A673 (cell line): ENCODE data around the gene CAPN5. TPM values are rescaled to one million over a fixed set of nuclear protein-coding genes. Genes with fewer than 3 reads are reported as not detected.

Source experiments
- BruUV-seq: library from RNA; stranded (reverse); fragments of 400-500 nt; replicated peaks from 2 replicates; lab custom pipeline; 2021; lab: Mats Ljungman, UMichigan
- CTCF ChIA-PET: fragments of 300-600 bp; sonication (Branson Sonifier 250); formaldehyde crosslinking; loops from one replicate; lab custom pipeline; 2022; ENCODE audit warnings: antibody characterized with exemption; lab: Charles Lee
- POLR2A ChIA-PET: fragments of 300-600 bp; sonication (Branson Sonifier 250); formaldehyde crosslinking; loops from one replicate; lab custom pipeline; 2022; ENCODE audit warnings: antibody characterized with exemption; ENCODE audit not compliant: low non-redundant PET; lab: Charles Lee
- DNase-seq: peaks from one replicate; pipeline ENCODE4 v3.0.0-alpha.2; 2015; ENCODE audit warnings: low spot score
- H3K27ac ChIP-seq: fragments of 200-600 bp; sonication (generic); 2 replicates; pipeline ENCODE4 v1.5.1; 2016; ENCODE audit warnings: mixed run types, low read depth, mild to moderate bottlenecking, mixed read lengths, antibody characterized with exemption, low read length; ENCODE audit not compliant: poor library complexity, severe bottlenecking
- H3K27me3 ChIP-seq: fragments of 200-600 bp; sonication (generic); replicated peaks from 2 replicates; pipeline ENCODE4 v1.6.1; 2017; ENCODE audit warnings: mixed run types, low read depth, mild to moderate bottlenecking, mixed read lengths, antibody characterized with exemption, low read length; ENCODE audit not compliant: insufficient read depth, poor library complexity
- H3K36me3 ChIP-seq: fragments of 200-600 bp; sonication (generic); 2 replicates; pipeline ENCODE4 v1.6.1; 2016; ENCODE audit warnings: mixed run types, mild to moderate bottlenecking, mixed read lengths, antibody characterized with exemption, low read length; ENCODE audit not compliant: insufficient read depth, poor library complexity, severe bottlenecking
- H3K4me1 ChIP-seq: fragments of 200-600 bp; sonication (generic); 2 replicates; pipeline ENCODE4 v1.6.1; 2017; ENCODE audit warnings: mixed run types, mild to moderate bottlenecking, mixed read lengths, antibody characterized with exemption, low read length; ENCODE audit not compliant: insufficient read depth, poor library complexity, severe bottlenecking
- H3K4me3 ChIP-seq: fragments of 200-600 bp; sonication (generic); 2 replicates; pipeline ENCODE4 v1.5.1; 2016; ENCODE audit warnings: low read depth, mixed run types, mild to moderate bottlenecking, mixed read lengths, low read length; ENCODE audit not compliant: poor library complexity, severe bottlenecking
- H3K9me3 ChIP-seq: fragments of 200-600 bp; sonication (generic); 2 replicates; pipeline ENCODE4 v1.6.1; 2016; ENCODE audit warnings: mixed run types, low read depth, mild to moderate bottlenecking, mixed read lengths, antibody characterized with exemption, low read length; ENCODE audit not compliant: poor library complexity, severe bottlenecking
- EZH2 ChIP-seq: fragments of 200-600 bp; sonication (generic); IDR thresholded peaks from 2 replicates; pipeline ENCODE4 v1.6.1; 2017; ENCODE audit warnings: borderline replicate concordance, low read depth, mild to moderate bottlenecking, mixed read lengths, antibody characterized with exemption, low read length; ENCODE audit not compliant: poor library complexity, severe bottlenecking
- intact Hi-C: fragments of 100-400 bp; cut with micrococcal nuclease; formaldehyde crosslinking; loops from one replicate; pipeline ENCODE4 v1.10.0; 2022; ENCODE audit not compliant: unreplicated experiment
- total RNA-seq: library from RNA; stranded (reverse); gene quantifications from 2 replicates; pipeline ENCODE4 v1.2.3, GENCODE V29; 2021
- TF ChIP-seq, protein P1 (sequence below): fragments of 300-800, 200-600 bp; sonication (generic); conservative IDR thresholded peaks from 2 replicates; pipeline ENCODE4 v1.5.1; 2017; ENCODE audit warnings: low read depth, mild to moderate bottlenecking, antibody characterized with exemption, low read length, moderate library complexity, mixed read lengths

CAPN5 gene
- total RNA-seq, 1 experiment from 2014 or later: 4.3 TPM

- no peak overlapping the region for H3K4me3 ChIP-seq
- no TSS peak for BruUV-seq
- DNase-seq: no peak
- H3K36me3 ChIP-seq: no peaks in the 10 kb centered on the region
- no peaks in the 10 kb centered on the region for H3K27me3 ChIP-seq
- no peaks in the 10 kb centered on the region for H3K9me3 ChIP-seq
- ChIA-PET CTCF (no interaction called here), POLR2A (no interaction called here)
- no peak overlapping the region for H3K27ac ChIP-seq
- TF ChIP-seq EZH2: no peak
- TF ChIP-seq, protein P1, sequence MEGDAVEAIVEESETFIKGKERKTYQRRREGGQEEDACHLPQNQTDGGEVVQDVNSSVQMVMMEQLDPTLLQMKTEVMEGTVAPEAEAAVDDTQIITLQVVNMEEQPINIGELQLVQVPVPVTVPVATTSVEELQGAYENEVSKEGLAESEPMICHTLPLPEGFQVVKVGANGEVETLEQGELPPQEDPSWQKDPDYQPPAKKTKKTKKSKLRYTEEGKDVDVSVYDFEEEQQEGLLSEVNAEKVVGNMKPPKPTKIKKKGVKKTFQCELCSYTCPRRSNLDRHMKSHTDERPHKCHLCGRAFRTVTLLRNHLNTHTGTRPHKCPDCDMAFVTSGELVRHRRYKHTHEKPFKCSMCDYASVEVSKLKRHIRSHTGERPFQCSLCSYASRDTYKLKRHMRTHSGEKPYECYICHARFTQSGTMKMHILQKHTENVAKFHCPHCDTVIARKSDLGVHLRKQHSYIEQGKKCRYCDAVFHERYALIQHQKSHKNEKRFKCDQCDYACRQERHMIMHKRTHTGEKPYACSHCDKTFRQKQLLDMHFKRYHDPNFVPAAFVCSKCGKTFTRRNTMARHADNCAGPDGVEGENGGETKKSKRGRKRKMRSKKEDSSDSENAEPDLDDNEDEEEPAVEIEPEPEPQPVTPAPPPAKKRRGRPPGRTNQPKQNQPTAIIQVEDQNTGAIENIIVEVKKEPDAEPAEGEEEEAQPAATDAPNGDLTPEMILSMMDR: no peak
- intact Hi-C loops: no loop called here
- H3K4me1 ChIP-seq: no peaks in the 10 kb centered on the region
These were observed 105.3 kb downstream of the CAPN5 start for GRCh38 chr11:77171885-77172665.

GRCh38 chr11:77172666-77172982 is 105.9 kb downstream of the CAPN5 start:
- BruUV-seq: no TSS peak
- Histone ChIP-seq H3K4me1 (no peaks in the 10 kb centered on the region), H3K27ac (no peak overlapping the region), H3K9me3 (no peaks in the 10 kb centered on the region), H3K36me3 (no peaks in the 10 kb centered on the region), H3K4me3 (no peak overlapping the region), H3K27me3 (no peaks in the 10 kb centered on the region)
- CTCF ChIA-PET: no interaction called here
- TF ChIP-seq, protein P1: no peak
- TF ChIP-seq EZH2: no peak
- POLR2A ChIA-PET: interaction anchor here (0.6 kb wide), 1 partner anchor 20 kb away, joined by 3 read pairs; no protein-coding TSS in a partner anchor
- DNase-seq: no peak
- intact Hi-C loops: no loop called here

DNA sequence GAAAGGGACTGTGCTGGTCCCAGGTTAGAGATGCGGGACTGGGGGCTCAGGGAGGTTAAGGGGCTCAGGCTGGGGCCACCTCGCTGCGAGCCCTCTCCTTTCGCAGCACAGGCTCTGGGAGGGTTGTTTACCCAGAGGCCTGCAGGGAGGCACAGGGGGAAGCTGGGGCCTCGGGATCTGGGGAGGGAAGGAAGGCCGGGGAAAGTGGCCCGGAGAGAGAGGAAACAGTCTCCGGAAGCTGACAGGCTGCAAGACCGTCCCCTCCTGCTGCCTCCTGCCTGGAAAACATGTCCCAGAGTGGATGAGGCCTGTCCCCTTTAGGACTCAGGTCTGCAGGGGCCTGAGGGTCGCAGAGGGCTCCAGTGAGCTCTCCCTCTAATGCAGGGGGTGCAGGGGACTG is 106.7 kb downstream of the CAPN5 start:
- no peaks in the 10 kb centered on the region for H3K36me3 ChIP-seq
- DNase-seq: no peak
- CTCF ChIA-PET: no interaction called here

More for the DNA sequence above, 106.7 kb downstream of the CAPN5 start:
- intact Hi-C loops: no loop called here
- POLR2A ChIA-PET: no interaction called here
- Histone ChIP-seq H3K9me3 (no peaks in the 10 kb centered on the region), H3K27me3 (no peaks in the 10 kb centered on the region), H3K4me3 (no peak overlapping the region), H3K27ac (no peak overlapping the region), H3K4me1 (no peaks in the 10 kb centered on the region)
- no peak for TF ChIP-seq EZH2
- TF ChIP-seq, protein P1: no peak
- BruUV-seq: no TSS peak
